CD4-positive, alpha-beta T cell treated with Interleukin-4 for 1 hour (primary cell): ENCODE results near the gene SORCS2.

Experiments used
- DNase-seq, 2 donors: peaks; one replicate each; pipeline ENCODE4 v3.0.0-alpha.2; 2020 to 2022

SORCS2 gene

DNA sequence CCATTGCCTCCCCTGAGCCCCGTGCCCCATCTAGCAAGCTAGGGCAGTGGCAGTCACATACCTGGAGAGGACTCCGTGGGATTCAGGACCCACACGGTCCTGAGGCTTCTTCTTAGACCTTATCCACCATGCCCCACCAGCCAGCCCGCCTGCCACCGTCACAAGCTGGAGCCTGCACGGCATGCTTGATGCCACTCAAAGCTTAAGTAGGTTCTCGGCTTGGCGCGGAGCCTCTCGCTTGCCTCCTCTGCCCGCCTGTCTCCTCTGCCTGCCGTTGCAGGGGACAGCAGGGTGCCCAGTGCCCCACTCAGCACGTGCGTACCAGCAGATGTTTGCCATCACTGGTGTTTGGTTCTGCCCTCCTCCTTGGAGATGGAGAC, 228.3 kb downstream of the SORCS2 start:
- no peak for DNase-seq

DNA sequence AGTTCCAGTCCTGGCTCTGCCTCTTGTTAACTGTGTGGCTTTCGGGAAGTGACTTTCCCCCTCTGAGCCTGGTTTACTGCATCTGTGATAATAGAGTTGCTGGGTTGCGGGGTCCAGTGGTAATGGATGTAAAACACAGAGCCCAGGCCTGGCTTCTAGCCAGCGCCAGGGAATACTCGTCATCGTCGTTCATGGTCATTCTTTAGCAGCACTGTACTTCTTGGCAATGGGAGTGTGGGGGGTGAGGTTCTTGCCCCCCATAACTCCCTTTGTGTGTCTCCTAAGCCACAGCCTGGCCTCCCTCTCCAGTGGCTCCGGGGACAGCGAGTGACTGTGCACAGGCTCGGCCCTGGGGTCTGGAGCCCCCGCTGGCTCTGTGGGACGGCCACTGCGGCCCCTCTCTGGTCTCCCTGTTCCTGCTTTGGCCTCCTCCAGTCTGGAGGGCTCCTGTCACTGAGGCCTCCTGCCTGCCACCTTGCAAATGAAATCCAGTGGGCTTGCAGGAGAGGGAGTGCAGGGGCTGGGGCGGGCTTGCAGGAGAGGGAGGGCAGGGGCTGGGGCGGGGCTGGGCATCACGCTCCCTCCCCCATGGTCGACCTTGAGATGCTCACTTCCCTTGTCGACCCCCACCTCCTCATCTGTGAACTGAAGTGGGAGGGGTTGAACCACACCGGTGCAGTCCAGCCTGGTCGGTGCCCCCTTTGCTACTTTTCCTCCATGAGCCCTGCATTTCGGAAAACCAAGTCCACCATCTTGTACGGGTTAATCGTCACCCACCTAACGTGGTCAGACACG, 229.2 kb downstream of the SORCS2 start:
- DNase-seq: no peak

DNA sequence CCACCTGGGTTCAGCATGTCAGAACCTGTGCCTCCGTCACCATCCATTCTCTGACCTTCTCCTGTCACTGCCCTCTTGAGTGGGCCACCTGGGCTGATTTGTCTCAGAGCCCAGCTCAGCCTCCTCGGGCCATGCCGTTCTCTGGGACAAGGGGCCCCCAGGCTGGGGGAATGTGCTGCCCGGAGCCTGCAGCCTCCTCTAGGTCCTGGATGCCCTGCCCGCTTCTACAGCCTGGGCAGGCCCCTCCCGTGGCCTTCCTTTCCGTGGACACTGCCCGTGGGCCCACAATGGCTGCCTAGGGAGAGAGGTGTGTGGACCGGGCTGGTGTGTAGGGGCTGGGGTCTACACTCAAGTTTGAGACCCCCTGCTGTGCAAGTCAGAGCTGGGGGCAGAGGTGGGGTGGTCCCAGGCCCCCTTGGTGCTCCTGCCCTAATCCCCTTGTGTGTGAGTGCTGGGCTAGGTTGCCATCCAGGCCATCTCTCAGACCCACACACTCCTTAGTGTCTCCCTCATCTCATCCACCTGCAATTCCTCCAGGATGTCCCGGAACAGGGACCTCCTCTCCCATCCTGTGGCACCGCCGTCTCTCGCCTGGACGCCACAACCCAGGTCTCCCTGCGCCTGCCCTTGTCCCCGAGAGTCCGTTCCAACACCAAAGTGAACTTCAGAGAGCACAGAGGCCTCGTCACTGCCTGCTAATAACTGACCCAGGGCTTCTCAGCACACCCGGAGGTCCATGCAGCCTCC, 230.0 kb downstream of the SORCS2 start:
- no peak for DNase-seq

DNA sequence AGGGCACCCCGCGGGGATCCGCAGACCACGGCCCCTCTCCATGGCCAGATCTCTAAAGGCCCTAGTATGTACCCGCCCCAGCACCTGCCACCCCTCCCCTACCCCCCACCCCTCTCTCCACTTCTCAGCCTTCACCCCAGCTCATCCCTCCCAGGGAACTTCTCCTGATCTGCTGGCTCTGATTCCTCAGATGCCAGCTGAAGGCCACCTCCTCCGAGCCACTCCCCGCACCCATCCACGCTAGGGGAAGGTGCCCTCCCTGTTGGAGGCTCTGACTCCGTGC, 230.5 kb downstream of the SORCS2 start:
- no peak for DNase-seq

DNA sequence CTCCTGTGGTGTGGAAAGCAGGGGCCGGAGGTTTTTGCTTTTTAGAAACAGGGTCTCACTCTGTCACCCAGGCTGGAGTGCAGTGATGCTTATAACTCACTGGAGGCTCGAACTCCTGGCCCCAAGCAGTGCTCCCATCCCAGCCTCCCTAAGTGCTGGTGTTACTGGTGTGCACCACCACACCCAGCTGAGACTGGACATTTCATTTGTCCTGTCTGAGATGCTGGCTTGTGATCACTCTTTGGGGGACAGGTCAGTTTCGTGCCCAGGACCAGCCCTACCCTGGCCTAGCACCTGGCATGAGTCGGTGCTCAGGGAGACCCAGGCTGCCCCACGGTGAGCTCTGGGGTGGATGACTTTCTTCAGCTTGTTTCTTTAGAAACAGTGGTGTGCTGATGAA, 231.1 kb downstream of the SORCS2 start:
- no peak for DNase-seq

DNA sequence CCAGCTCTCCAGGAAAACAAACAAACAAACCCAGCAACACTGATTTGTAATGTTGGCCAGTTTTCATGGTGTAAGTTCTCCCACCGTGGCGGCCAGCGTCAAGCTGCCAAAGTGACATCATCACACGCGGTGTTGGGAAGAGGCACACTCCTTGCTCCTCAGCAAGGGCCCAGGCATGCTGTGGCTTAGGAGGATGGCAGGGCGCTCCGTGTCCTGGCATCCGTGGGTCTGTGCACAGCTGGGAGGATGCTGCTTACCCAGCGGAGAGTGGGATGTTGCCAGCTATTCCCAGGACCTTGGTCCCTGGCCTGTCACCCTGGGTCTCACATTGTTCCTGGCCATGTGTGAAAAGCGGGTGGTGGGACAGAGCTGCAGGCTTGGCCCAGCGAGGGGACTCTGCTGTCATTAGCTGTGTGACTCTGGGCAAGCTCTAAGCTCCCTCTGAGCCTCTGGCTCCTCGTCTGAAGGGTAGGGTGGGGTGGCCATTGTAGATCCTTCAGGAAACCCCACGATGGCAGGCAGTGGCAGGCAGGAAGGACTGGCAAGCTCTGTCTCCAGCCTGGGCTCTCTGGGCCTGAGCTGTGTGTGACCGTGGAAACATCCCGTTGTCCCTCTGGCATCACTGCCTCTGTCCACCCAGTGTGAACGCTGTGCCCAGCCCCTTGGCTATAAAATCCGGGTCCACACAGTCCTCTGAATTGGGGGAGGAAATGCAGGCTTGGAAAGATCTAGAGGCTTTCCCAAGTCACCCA, 231.6 kb downstream of the SORCS2 start:
- DNase-seq: no peak

DNA sequence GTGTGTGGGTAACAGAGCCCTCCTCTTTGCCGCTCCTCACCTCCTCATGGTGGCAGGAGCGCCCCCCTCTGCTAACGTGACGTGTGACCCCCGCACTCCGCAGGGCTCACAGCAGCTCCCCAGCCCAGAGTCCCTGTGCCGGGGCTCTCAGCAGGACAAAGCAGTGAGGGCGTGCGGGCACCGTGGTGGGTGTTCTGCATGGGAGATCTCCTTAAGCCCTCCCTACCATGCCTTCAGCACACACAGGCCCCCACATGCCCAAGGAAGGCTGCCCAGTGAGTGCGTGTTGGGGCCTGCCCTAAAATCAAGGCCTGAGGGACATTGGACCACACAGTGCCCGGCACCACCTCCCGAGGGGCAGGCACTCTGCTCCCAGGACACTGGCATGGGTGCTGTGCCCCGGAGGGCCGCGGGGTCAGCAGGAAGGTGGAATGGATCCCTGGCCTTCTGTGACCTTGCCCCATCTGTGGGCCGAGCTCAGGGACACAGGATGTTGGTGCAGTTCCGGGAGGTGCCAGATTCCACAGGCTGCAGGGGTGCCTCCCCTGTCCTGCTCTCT, 232.3 kb downstream of the SORCS2 start:
- DNase-seq: no peak

DNA sequence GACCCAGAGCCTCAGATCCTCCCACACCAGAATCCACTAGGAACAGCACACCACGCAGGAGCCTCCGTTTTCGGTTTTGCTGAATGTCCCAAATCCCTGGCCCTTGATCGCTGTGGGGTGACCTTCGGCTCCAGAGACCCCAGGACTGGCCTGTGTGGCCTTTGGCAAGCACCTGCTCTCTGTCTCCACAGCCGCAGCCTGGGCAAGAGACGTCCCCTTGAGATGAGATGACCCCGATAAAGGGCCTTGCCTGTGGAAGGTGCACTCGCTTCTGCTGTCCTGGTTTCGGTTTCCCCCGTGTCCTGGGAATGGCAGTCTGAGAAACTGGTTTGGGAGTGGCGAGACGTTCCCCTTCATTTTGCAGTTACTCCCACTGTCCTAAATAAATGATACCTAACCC, 232.8 kb downstream of the SORCS2 start:
- DNase-seq: no peak

DNA sequence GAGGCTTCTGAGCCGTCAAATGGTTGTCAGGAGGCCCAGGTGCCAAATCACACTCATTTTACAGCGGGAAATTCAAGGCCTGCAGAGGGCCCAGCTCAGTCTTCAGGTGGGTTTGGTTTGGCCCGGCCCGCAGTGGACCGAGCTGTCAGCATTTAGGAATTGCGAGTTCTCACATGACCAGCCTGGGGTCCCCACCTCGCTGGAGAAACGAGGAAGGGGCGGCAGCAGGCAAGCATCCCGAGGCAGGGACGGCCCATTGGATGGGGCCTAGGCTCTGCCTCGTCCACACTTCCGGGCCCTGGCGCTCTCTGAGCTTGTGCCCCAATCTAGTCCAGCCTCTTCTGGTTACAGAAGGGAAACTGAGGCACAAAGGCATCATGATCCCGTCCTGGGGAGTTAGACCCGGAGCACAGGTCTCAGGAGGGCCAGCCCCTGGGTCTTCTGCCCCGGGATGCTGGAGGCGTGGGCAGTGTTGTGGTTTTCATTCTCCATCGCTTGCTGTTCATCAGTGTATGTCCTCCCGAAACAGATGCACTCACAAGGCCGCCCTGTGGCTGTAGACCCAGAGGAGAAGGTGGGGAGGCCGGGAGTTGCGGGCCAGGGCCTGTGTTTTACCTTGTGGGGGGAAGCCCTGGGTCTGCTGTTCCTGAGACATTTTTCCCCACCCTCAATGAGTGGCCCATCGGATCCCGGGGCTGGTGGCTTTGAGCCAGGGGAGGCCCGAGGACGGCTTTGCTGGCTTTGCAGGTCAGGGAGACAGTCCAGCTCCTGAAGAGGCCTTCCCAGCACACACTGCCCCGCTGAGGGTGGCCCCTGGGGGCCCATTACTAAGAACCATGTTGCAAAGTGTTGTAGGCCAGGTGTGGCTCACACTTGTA, 233.5 kb downstream of the SORCS2 start:
- DNase-seq: peak in 1 of 2 donors; percentile 3

DNA sequence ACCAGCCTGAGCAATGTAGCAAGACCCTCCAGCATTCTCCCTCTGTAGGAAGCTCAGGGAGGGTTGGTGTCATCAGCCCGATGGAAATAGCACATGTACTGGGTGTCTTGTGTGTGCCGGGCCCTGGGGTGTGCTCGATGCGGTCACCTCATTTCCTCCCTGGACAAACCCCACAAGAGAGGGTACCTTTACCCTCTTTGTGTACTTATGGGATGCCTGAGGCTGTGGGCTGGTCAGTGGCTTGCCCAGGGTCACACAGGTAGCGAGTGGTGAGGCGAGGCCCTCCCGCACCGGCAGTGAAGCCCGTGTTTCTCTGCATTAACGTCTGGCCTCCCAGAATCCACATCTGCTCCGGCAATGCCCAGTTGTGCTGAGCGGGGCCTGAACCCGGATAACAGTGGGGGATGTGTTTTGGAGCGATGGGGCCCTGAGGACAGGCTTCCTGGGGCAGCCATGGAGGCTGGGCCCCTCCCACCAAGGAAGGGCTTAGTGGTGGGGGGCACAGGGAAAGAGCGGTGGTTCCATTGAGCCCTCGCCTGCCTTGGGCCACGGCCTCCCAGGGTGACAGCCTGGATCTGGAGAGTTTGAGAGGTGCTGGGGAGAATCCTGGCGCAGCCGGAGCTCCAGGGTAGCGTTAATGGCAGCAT, 234.3 kb downstream of the SORCS2 start:
- DNase-seq: peak in 1 of 2 donors; percentile 5

DNA sequence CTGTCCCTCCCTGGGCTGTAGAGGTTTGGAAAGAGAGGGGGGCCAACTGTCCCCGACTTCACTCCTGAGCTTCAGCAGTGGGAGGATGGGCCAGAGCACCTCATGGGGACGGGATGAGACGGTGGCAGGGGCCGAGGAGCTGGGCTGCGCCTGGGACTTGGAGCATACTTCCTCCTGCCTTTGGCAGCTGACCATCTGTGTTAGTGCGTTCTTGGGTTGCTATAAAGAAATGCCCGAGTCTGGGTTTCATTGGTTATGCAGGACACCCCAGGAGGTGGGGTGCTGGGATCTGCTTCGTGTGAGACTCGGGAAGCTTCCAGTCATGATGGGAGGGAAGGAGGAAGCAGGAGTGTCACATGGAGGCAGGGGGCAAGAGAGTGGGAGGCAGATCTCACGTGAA, 235.0 kb downstream of the SORCS2 start:
- peak in 1 of 2 donors; percentile 6 for DNase-seq

DNA sequence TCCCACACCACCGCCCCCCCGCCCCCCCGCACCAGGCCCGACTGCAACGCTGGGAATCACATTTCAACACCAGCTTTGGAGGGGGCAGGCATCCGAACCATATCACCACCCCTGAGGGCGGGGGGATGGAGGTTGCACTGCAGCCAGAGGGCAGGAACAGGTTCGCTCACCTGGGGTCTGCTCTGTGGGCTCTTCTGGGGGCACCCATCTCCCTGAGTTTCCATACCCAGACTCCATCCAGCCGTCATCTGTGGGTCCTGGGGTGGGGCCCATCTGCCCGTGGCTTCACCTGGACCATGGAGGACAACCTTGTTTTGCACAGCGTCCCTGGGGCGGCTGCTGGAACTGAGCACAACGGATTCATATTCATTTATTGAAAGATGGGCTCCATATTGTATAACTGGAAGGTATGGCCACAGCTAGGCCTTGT, 235.5 kb downstream of the SORCS2 start:
- DNase-seq: peak in 1 of 2 donors; percentile 4

DNA sequence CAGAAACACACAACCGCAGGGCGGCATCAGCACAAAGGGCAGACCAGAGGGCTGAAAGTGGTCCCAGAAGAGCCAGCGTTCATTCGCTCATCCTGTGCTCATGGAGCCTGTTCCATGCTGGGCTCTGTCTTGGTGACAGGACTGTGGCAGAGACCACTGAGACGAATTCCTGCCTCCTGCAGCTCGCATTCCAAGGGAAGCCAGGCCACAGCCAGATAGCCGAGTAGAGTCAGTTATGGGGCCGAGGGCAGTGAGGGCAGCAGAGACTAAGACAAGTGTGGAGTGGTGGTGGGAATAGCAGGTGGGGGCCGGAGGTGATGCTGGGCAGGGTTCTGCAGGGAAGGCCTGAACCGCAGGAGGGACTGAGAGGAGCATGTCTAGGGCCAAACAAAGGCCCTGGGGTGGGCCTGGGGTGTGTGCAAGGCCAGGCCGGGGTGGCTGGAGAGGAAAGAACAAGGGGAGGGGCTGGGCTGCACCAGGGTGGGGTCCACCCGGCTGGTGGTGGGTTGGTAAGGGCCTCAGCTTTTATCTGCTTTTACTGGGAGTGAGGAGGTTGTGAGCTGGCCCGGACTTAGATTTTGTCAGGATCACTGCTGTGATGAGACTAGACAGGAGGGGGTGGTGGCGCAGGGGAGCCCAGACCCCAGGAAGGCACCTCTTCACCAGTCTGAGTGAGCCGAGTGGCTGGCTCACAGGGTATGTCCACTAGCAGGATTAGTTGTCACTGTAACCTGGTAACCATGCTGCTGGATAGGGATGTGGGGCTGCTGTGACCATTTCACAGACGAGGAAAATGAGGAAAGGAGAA, 236.1 kb downstream of the SORCS2 start:
- DNase-seq: peak in 1 of 2 donors; percentile 8

DNA sequence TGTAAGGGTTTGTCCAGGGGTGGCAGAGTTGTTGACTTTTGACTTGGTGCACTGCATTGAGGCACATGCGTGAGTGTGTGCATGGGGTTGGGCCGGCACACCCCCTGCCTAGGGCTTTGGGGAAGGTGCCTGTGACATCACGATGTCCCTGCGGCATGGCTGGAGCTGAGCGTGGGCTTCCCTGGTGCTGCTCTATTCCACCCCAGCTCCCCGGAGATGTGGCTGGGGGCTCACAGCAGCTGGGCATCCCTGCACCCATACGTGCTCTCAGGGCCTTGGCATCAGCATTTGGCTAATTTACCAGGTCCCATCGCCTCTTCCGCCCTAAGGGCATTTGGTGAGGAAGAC, 236.7 kb downstream of the SORCS2 start:
- DNase-seq: peak in 1 of 2 donors; percentile 1

DNA sequence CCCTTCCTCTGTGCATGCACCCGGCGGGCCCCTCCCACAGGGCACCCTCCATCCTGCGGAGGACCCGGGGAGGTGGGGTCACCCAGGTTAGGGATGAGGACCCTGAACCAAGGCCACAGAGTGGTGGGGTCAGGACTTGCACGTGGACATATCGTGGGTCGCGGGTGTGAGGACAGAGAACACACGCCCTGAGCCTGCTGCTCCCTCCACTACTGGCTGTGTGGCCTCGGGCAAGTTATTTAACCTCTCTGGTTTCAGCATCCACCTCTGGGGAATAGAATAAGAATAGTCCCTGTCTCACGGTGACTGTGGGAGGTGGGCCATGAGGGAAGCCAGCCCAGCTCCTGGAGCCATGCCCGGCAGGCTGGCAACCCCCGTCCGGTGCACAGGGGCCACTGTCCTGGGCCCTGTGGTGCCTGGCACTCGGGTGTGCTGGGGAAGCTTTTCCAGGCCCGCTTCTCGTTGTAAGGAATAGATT, 237.3 kb downstream of the SORCS2 start:
- peak in 1 of 2 donors; percentile 5 for DNase-seq

DNA sequence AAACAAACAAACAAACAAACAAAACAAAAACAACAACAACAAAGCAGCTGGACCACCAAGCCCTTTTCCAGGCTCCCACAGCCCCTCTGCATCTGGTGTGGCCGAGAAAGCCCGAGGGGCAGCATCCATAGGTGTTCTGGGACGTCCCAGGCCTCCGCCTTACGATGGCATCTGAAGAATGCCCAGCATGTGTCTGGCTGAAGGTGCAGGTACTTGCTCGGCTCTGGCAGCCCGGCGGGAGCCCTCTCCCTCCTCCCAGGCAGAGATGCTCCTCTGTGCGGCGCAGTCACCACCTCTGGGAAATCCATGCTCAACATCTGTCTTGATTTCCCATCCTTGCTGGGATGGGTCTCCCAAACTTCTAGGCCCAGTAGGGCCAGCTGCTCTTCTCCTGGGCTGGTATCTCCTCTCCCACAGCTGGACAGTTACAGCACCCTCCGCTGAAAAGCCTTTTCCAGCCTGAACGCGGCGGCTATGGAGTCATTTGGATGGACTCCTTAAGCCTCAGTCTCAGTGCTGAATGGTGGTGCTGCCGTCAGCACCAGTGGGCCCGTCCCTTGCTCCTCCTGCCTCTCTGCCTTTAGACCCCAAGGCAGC, 238.1 kb downstream of the SORCS2 start:
- DNase-seq: no peak

DNA sequence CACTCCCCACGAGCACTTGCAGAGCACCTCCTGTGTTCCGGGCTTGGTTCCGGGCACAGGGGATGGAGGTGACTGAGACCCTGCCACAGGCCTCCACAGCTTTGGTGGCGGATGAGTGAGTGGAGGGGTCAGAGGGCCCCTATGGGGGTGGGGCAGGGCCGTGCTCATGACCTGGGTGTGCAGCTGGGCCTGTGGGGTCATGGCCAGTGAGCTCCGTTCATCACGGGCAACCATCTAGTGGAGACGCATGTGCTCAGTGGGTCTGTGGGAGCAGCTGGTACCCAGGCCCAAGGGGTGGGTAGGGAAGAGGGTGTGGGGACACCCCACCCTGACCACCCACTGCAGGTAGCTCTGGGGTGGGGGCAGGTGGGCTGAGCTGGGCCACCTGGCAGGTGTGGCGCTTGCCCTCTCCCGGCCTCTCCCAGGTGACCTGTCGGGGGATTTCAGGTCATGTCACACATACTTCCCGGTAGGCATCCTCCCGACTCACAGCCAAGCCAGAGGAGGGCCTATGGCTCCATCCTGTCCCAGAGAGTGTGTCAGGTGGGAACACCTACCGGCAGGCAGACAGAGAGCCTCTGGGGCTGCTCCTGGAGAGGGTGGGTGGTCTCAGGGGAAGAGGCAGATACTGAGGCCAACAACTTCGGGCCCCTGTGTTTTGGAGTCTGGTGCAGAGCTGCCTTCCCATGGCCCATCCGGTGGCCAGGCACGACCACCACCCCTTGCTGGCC, 238.8 kb downstream of the SORCS2 start:
- no peak for DNase-seq

DNA sequence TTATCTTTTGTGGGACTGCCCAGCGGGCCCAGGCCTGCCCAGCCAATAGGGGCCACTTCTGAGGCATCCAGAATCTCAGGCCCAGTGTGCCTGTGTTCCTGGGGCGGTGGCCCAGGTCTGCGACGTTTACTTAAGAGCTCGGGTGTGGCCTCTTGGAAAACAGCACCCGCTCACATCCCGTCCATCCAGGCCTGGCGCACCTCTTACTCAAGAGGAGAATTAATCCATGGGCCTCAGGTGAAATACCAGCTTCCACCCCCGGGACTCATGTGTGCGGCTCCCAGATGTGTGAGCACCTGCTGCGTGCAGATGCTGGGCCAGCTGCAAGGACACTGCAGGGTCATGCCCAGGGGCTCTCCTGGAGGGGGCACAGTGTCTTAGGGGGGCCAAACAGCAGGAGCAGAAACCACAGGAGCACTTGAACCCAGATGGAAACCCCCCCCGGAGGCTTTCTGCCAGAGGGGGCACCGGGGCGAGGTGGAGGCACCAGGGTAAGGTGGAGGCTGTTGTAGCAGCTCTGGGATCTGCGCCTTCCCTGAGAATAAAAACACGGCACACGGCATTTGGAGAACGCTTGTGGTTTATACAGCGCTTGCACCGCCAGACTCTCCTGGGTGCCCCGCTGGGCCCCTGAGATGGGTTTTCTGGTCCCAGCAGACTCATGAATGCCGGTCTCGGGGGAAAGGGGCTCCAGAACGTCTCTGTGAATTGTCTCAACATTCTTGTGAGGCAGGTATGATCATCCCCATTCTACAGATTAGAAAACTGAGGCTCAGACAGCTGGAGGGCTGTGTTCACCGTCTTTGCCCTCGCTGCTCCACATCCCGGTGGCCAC, 239.6 kb downstream of the SORCS2 start:
- no peak for DNase-seq
